GM21825 (cell line): Measurements from ENCODE around the gene PTPRB.
"Not testable (repeated sequence)": the region's sequence is repeated elsewhere in the genome, so short reads cannot be mapped to it uniquely, and the experiment has no call there.

Experiments used
- ATAC-seq: cut with Tn5 transposase; IDR thresholded peaks from one replicate; pipeline ENCODE4 v1.9.1; 2021; ENCODE audit warnings: mild to moderate bottlenecking, moderate library complexity; ENCODE audit not compliant: unreplicated experiment

Gene PTPRB

DNA sequence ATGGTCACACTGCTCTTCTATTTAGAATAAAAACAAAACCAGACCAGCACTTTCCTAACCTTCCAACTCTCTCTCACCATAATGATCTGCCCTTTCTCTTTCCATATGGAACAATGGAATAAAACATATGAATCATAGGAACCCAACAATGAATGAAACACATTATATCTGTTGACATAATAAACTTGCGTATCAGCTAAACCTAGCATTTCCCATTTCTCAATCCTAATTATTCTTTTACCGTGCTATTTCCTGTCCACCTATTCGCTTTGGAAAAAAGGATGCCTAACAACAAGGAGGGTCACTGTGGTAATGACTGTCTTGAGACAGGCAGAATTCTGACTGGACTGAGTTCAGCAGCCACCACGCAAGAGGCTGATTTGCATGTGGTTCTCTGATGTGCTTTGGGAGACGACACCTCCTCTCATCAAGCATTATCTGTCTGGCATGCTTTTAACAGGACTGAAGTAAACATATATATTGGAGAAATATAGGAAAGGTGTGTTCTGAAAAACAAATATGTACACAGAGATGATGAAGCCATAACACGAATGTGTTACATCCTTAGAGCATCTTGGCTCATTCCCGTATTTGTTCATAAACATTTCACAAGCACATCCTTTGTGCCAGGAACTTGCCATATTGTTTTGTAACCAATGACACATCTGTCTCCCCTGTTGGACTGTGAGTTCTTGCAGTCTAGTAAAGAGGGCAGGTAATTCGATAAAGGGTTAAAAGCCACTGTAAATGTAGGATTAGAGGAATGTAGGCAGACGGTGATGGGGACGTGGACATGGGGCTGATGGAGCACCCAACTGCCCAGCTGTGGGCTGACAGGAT lies 87.7 kb downstream of the PTPRB start:
- ATAC-seq = no peak

DNA sequence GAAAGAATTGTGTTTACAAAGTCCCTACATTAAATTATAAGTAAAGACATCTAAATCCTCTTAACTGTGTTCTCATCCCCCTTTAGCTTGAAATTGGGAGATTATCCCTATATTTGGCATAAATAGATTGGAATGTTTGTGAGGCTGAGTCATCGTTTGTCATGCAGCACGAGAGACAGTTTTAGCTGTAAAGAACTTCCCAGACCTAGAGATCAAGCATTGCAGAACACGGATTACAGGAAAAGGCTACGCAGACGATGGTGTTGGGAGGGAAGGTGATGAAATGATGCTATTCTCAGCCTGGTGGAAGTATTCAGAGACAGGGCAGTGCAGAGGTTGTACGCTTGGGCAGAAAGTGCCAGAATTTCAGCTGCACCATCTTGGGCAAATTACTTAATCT lies 93.8 kb downstream of the PTPRB start:
- no peak for ATAC-seq

- ATAC-seq = no peak
These were observed 96.2 kb downstream of the PTPRB start for GRCh38 chr12:70540996-70541395.

DNA sequence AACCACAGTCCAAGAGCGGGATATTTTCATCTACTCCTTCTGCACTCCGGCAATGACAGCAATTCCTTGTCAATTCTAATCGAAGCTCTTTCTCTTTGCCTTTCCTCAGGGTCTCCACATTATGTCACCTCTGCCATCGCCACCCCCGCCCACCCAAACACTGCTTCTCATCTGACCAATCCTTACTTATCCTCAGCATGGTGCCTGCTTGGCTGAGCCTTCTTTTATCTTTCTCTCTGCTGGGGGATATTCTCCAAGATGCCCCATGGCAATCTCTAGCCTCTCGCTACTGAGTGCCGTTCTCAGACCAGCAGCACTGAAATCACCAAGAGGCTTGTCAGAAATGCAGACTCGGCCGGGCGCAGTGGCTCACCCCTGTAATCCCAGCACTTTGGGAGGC lies 100.6 kb downstream of the PTPRB start:
- no peak for ATAC-seq

DNA sequence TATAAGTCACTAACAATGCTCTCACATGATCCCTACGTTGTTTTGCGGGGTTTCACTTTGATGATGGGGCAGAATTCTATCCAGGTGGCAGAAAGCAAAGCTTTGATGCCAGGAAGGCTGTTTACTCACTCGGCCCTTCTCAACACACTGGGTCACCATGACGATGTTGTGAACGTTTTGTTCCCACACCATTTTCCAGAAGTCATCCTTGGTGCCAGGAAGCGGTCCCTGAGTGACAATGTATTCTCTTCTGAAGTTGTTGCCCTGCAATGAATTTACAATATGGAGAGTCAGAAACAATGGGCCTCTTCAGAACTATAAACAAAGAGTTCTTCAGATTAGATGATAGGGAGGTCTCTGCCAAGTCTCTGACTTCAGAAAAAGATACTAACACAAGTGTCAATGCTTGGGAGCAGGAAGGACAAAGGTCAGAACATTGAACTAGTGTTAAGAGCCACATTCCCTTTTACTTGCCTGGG lies 101.3 kb downstream of the PTPRB start:
- no peak for ATAC-seq

- ATAC-seq = no peak
These were observed 102.8 kb downstream of the PTPRB start for GRCh38 chr12:70534466-70534865.

DNA sequence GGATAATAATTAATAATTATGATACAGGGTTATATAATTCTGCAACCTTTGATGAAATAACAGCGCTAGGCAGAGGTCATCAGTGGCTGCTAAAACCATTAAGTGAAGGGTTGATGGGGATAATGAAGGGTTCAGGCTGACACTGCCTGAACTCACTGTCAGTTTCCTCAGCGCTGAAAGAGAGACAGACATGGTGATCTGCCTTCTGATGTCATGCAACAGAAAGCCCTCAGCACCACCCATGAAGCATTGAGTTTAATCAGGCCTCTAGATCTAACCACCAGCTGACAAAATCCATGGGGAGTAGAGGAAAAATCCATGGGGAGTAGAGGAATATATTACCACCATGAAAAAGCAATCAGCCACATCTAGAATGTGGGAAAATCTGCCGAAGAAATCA lies 107.6 kb downstream of the PTPRB start:
- ATAC-seq = no peak

- no peak for ATAC-seq
These were observed 116.4 kb downstream of the PTPRB start for GRCh38 chr12:70520847-70521246.

- no peak for ATAC-seq
These were observed 123.8 kb downstream of the PTPRB start for GRCh38 chr12:70513426-70513825.

DNA sequence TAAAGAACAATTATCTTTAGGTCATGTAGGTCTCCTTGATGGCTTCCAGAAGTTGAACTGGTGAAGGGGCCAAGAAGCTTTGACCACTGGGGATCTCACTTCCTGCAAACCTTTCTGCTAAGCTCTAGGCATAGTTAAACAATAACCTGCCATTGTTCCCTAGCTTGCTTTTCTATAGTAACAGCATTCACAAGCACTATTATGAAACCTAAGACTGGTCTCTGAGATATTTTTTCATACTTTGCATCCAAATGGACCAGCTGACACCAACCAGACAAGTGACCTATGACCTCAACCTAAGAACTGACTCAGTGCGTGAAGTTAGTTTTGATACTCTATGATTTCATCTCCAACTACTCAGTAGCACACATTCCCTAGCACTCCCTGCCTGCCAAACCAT lies 129.1 kb downstream of the PTPRB start:
- peak; percentile 86 for ATAC-seq

DNA sequence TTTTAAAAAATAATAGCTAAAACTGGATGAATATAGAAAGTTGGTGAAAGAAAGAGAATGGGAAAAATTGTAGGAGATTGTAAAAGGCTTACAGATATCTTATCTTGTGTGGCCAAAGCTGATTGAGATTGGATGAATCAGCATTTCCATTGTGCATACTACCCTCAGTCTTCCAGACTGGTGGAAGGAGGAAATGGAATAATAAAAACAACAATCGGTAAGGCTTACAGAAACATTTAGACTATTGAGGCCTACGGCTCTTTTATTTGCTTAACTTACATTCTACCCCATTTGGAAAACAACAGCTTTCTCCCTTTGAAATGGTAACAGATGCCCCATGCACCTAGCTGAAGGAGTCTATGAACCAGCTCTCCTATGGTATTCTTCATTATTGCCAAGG lies 129.8 kb downstream of the PTPRB start:
- no peak for ATAC-seq

- no peak for ATAC-seq
These were observed 139.7 kb downstream of the PTPRB start for GRCh38 chr12:70497508-70497907.

DNA sequence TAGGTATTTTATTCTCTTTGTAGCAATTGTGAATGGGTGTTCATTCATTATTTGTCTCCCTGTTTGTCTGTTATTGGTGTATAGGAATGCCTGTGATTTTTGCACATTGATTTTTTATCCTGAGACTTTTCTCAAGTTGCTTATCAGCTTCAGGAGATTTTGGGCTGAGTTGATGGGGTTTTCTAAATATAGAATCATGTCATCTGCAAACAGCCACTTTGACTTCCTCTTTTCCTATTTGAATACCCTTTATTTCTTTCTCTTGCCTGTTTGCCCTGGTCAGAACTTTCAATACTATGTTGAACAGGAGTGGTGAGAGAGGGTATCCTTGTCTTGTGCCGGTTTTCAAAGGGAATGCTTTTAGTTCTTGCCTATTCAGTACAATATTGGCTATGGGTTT lies 144.3 kb downstream of the PTPRB start:
- ATAC-seq = not testable (repeated sequence)

DNA sequence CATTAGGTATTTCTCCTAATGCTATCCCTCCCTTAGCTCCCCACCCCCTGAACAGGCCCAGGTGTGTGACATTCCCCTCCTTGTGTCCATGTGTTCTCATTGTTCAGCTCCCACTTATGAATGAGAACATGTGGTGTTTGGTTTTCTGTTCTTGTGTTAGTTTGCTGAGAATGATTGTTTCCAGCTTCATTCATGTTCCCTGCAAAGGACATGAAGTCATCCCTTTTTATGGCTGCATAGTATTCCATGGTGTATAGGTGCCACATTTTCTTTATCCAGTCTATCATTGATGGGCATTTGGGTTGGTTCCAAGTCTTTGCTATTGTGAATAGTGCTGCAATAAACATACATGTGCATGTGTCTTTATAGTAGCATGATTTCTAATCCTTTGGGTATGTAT lies 146.3 kb downstream of the PTPRB start:
- ATAC-seq = not testable (repeated sequence)

DNA sequence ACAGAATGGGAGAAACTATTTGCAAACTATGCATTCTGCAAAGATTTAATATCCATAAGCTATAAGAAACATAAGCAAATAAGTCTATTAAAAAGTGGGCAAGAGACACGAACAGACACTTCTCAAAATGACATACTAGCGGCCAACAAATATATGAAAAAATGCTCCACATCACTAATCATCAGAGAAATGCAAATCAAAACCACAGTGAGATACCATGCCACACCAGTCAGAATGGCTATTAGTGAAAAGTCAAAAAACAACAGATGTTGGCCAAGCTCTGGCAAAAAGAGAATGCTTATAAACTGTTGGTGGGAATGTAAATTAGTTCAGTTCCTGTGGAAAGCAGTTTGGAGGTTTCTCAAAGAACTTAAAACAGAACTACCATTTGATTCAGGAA lies 149.8 kb downstream of the PTPRB start:
- no peak for ATAC-seq

GRCh38 chr12:70486588-70486987 lies 150.6 kb downstream of the PTPRB start:
- ATAC-seq = no peak

DNA sequence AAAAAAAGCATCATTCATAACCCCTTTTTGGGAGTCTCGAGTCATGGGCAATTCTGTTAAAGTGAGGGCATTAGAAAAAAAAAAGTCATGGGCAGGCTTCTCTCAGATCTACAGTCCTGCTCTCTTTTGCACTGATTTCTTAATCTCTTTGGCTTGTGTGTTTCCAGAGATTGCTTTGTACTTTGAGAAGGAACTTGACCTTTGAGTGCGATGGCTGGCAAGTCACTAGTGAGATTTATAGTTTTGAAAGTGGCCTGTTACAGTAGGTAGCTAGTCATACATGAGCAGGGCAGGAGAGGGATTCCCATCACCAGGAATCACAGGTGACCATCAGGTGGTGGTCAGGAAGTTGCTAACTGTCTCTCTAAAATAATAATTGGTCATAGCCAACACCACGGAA lies 151.5 kb downstream of the PTPRB start:
- no peak for ATAC-seq

DNA sequence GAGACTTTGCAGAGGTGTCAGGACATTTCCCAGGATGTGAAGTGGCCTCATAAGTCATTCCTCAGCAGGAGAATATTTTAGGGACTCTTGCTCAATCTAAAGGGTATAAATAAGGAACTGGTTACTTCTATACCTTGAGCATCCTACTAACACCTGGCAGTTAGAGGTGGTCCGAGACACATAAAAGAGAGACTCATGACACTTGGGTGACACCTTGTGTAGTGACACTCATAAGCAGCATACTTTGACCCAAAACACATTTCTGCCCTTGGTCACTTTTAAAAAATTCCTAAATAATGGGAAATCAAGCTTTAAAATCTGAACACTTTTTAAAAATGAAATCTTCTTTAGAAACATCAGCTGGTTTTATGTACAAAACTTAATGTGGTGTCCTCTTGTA lies 152.8 kb downstream of the PTPRB start:
- no peak for ATAC-seq

- no peak for ATAC-seq
These were observed 154.5 kb downstream of the PTPRB start for GRCh38 chr12:70482764-70483163.

- no peak for ATAC-seq
These were observed 167.9 kb downstream of the PTPRB start for GRCh38 chr12:70469221-70469820.

DNA sequence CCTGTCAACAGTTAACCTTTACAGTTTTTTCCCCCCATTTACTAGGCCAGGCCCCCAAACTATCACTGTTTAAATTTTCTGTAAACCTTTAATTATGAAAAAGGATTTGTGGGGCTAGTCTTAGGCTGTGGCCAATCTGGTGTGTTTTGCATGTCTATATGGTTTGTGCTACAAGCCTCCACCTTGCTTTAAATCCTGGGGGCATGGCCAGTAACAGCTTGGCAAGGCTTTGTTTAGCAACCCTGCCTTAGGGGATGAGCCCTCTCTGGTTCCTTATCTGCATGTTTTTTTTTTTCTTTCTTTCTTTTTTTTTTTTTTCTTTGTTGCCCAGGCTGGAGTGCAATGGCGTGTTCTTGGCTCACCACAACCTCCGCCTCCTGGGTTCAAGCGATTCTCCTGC lies 168.5 kb downstream of the PTPRB start:
- ATAC-seq = no peak

- ATAC-seq = no peak
These were observed 169.1 kb downstream of the PTPRB start for GRCh38 chr12:70467918-70468733.
